Transverse colon (tissue), 4 donors: ENCODE measurements around the gene ATL2.

Experiments used
- CTCF ChIP-seq, 5 experiments: fragments of 200-600 bp in 3 of 5; fragments of 450-650 bp in 2 of 5; sonication (generic) in 3 of 5; IDR thresholded peaks; 1 replicate in 2 of 5; 2 replicates in 3 of 5; pipeline ENCODE4 v1.5.1; 2016 to 2017; ENCODE audit warnings: antibody characterized with exemption in 5 of 5, inconsistent platforms in 3 of 5, mild to moderate bottlenecking in 2 of 5, moderate library complexity in 1 of 5
- EP300 ChIP-seq: sonication (generic); formaldehyde crosslinking; IDR thresholded peaks from one replicate; pipeline ENCODE4 v1.6.1; 2017; ENCODE audit warnings: antibody characterized with exemption, low read depth
- POLR2A ChIP-seq: fragments of 450-650 bp; IDR thresholded peaks from one replicate; pipeline ENCODE4 v1.6.1; 2016; ENCODE audit warnings: antibody characterized with exemption, mild to moderate bottlenecking, moderate library complexity
- POLR2AphosphoS5 ChIP-seq, 3 donors: sonication (generic); formaldehyde crosslinking; IDR thresholded peaks; one replicate each; pipeline ENCODE4 v1.6.1; 2016; ENCODE audit warnings: antibody characterized with exemption in 3 of 3

GRCh38 chr2:38353402-38353801, 23.7 kb downstream of the ATL2 start:
- TF ChIP-seq CTCF (IDR thresholded peaks at IDR 0.05) (no peak), EP300 (no peak), POLR2A (no peak), POLR2AphosphoS5 (IDR thresholded peaks at IDR 0.05) (no peak)
